ENCODE data around the gene COMMD4. TPM values are rescaled to one million over a fixed set of nuclear protein-coding genes. Genes with fewer than 3 reads are reported as not detected.

COMMD4 gene
- polyA plus RNA-seq, 1 of the 3 experiments (the other 2 are of a cell fraction): 223 TPM

GRCh38 chr15:75349851-75350588 lies 14.2 kb downstream of the COMMD4 start:
- ChIA-PET POLR2A (no interaction called here), CTCF (interaction anchor here (1.4 to 3.3 kb wide), 2 partner anchors 18 kb away, joined by 7 to 18 read pairs; partner anchors contain the start of gene MAN2C1)
- TF ChIP-seq MEF2A (IDR thresholded peaks at IDR 0.05; ENCODE audit: borderline replicate concordance, low read depth) (no peak), SIN3A (IDR thresholded peaks at IDR 0.05; ENCODE audit: borderline replicate concordance, low read depth, low read length) (no peak), EP300 (IDR thresholded peaks at IDR 0.05; ENCODE audit: borderline replicate concordance in 1 of 2, low read depth in 1 of 2, low read length in 1 of 2) (no peak), FOSL2 (IDR thresholded peaks at IDR 0.05; ENCODE audit: borderline replicate concordance, low read depth) (no peak), ZBTB33 (IDR thresholded peaks at IDR 0.05; ENCODE audit: borderline replicate concordance, low read depth) (no peak), PBX3 (IDR thresholded peaks at IDR 0.05) (no peak), TEAD4 (IDR thresholded peaks at IDR 0.05; ENCODE audit: borderline replicate concordance, insufficient read depth) (no peak), USF1 (IDR thresholded peaks at IDR 0.05; ENCODE audit: borderline replicate concordance, low read depth) (no peak), GATA2 (CRISPR knock-in tag; IDR thresholded peaks at IDR 0.05) (no peak), GABPA (IDR thresholded peaks at IDR 0.05; ENCODE audit: low read depth) (no peak)
- TF ChIP-seq, protein P1, sequence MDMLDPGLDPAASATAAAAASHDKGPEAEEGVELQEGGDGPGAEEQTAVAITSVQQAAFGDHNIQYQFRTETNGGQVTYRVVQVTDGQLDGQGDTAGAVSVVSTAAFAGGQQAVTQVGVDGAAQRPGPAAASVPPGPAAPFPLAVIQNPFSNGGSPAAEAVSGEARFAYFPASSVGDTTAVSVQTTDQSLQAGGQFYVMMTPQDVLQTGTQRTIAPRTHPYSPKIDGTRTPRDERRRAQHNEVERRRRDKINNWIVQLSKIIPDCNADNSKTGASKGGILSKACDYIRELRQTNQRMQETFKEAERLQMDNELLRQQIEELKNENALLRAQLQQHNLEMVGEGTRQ (IDR thresholded peaks at IDR 0.05; ENCODE audit: borderline replicate concordance, low read depth, low read length): no peak
- TF ChIP-seq, protein P2, sequence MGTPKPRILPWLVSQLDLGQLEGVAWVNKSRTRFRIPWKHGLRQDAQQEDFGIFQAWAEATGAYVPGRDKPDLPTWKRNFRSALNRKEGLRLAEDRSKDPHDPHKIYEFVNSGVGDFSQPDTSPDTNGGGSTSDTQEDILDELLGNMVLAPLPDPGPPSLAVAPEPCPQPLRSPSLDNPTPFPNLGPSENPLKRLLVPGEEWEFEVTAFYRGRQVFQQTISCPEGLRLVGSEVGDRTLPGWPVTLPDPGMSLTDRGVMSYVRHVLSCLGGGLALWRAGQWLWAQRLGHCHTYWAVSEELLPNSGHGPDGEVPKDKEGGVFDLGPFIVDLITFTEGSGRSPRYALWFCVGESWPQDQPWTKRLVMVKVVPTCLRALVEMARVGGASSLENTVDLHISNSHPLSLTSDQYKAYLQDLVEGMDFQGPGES (IDR thresholded peaks at IDR 0.05; ENCODE audit: low read depth, low read length): no peak
- Histone ChIP-seq H3K27ac (ENCODE audit: low read depth in 2 of 2, low read length in 1 of 2) (no peak overlapping the region), H3K9me3 (no peaks in the 10 kb centered on the region), H3K4me1 (ENCODE audit: control insufficient read depth in 1 of 2, insufficient read depth in 2 of 2, low read depth in 1 of 2, low read length in 1 of 2) (peaks cover 0 to 11% of the 10 kb centered on the region in 2 experiments; a peak in 1 of 4 replicates), H3K9me2 (no peaks in the 10 kb centered on the region), H3K4me2 (no peak overlapping the region), H4K20me1 (ENCODE audit: insufficient read depth) (no peaks in the 10 kb centered on the region), H3F3A (replicated peaks; ENCODE audit: insufficient read depth) (peaks cover 13% of the 10 kb centered on the region), H3K4me3 (ENCODE audit: low read depth in 2 of 2, low read length in 1 of 2) (no peak overlapping the region), H3K36me3 (replicated peaks in 1 of 2; ENCODE audit: control insufficient read depth in 1 of 2, insufficient read depth in 2 of 2, low read length in 1 of 2) (peaks cover 0 to 6% of the 10 kb centered on the region in 2 experiments), H3K27me3 (ENCODE audit: insufficient read depth) (no peaks in the 10 kb centered on the region), H2AFZ (ENCODE audit: low read depth) (no peak overlapping the region), H3K9ac (no peak overlapping the region), H3K79me2 (ENCODE audit: insufficient read depth) (no peaks in the 10 kb centered on the region)
- WGBS (ENCODE audit: low lambda C conversion rate): 96% methylated on average over 7 of the region's 9 CpGs
- no peak for DNase-seq

Measured in SK-N-SH (cell line).